ENCODE data around the gene MTHFD1L. TPM values are rescaled to one million over a fixed set of nuclear protein-coding genes. Genes with fewer than 3 reads are reported as not detected.

MTHFD1L gene
- total and polyA plus RNA-seq, 2 of the 4 experiments (the other 2 are of a cell fraction), result 43.5 to 53.2 TPM

GRCh38 chr6:151060096-151060765 is 194.7 kb downstream of the MTHFD1L start:
- Histone ChIP-seq H2BK20ac (ENCODE audit: low read depth, low read length) (peak overlapping the region; percentile 86), H2AK9ac (replicated peaks; ENCODE audit: low read depth, low read length, poor library complexity) (no peak overlapping the region), H3K9me1 (ENCODE audit: insufficient read depth, low read length) (peaks cover 24% of the 10 kb centered on the region), H2AK5ac (ENCODE audit: low read depth, low read length) (peak overlapping the region; percentile 97), H3K9ac (ENCODE audit: low read depth, low read length) (no peak overlapping the region), H3K4ac (ENCODE audit: low read depth, low read length) (peak overlapping the region; percentile 84), H4K91ac (ENCODE audit: insufficient read depth, low read depth, low read length) (peak overlapping the region; percentile 53), H3K27ac (ENCODE audit: insufficient read depth, low read length) (peak overlapping the region; percentile 77), H3K36me3 (ENCODE audit: control insufficient read depth, insufficient read depth, low read length) (peaks cover 23% of the 10 kb centered on the region), H3K9me3 (ENCODE audit: control insufficient read depth, insufficient read depth, low read length) (no peaks in the 10 kb centered on the region), H2BK5ac (ENCODE audit: low read depth, low read length, poor library complexity, severe bottlenecking) (peak overlapping the region; percentile 75), H3K23ac (ENCODE audit: low read depth, low read length) (peak overlapping the region; percentile 32), H2AFZ (replicated peaks; ENCODE audit: low read length, poor library complexity) (no peak overlapping the region), H2BK120ac (ENCODE audit: low read depth, low read length) (peak overlapping the region; percentile 62), H3K14ac (replicated peaks; ENCODE audit: low read depth, low read length) (peak overlapping the region; percentile 63), H3K4me3 (ENCODE audit: insufficient read depth, low read depth, low read length) (no peak overlapping the region), H2BK15ac (ENCODE audit: low read depth, low read length) (peak overlapping the region; percentile 62; the same call in 2 of the 3 replicates), H3K18ac (ENCODE audit: low read depth, low read length) (peak overlapping the region; percentile 79), H4K8ac (ENCODE audit: low read depth in 2 of 2, low read length in 2 of 2) (peak overlapping the region; percentile 63 to 64), H3K56ac (ENCODE audit: extremely low read depth, insufficient read depth, low read length) (peak overlapping the region; percentile 22; the same call in 1 of the 2 replicates), H3K4me1 (ENCODE audit: control insufficient read depth, insufficient read depth, low read length) (peaks cover 11% of the 10 kb centered on the region), H3K27me3 (ENCODE audit: control insufficient read depth, insufficient read depth, low read length) (no peaks in the 10 kb centered on the region), H3K4me2 (ENCODE audit: low read depth, low read length) (peak overlapping the region; percentile 18; the same call in 1 of the 2 replicates), H4K5ac (ENCODE audit: low read depth, low read length) (peak overlapping the region; percentile 65), H4K20me1 (ENCODE audit: insufficient read depth, low read length) (0 out of 2 replicates have a peak, but pooled peaks cover 7% of the 10 kb centered on the region), H3K79me1 (ENCODE audit: low read depth in 1 of 2, low read length in 2 of 2) (peaks cover 26 to 56% of the 10 kb centered on the region in 2 experiments)
- in situ Hi-C loops (cut with MboI; ENCODE audit: low sequenced_read_pairs) (loop anchor here (25.0 kb wide), 1 partner anchor 1223 kb away; no protein-coding TSS in a partner anchor), intact Hi-C loops (cut with micrococcal nuclease) (loop anchor here (10.0 kb wide), 1 partner anchor 165 kb away; no protein-coding TSS in a partner anchor), dilution Hi-C loops (cut with HindIII; ENCODE audit: low sequenced_read_pairs, unreplicated experiment) (no loop called here)
- peak; percentile 44; the same call in 1 of the 2 replicates for TF ChIP-seq BHLHE40 (IDR thresholded peaks at IDR 0.05; ENCODE audit: low read depth, low read length)
- TF ChIP-seq MAZ (IDR thresholded peaks at IDR 0.05; ENCODE audit: borderline replicate concordance, low read depth, low read length), result no peak
- TF ChIP-seq CEBPB (IDR thresholded peaks at IDR 0.05; ENCODE audit: low read depth, low read length), result peak; percentile 60
- no peak for TF ChIP-seq SMC3 (IDR thresholded peaks at IDR 0.05; ENCODE audit: low read depth, low read length)
- TF ChIP-seq NFE2L2 (IDR thresholded peaks at IDR 0.05; ENCODE audit: low read depth, low read length), result no peak
- peak; percentile 33 for TF ChIP-seq RCOR1 (IDR thresholded peaks at IDR 0.05; ENCODE audit: insufficient replicate concordance, low read length)
- no peak for TF ChIP-seq CHD1 (IDR thresholded peaks at IDR 0.05; ENCODE audit: low read depth, low read length)
- TF ChIP-seq MAFK (IDR thresholded peaks at IDR 0.05; ENCODE audit: low read depth, low read length), result no peak
- no peak for TF ChIP-seq RAD21 (IDR thresholded peaks at IDR 0.05; ENCODE audit: low read length)
- peak; percentile 92 for TF ChIP-seq FOS (IDR thresholded peaks at IDR 0.05; ENCODE audit: low read depth, low read length)
- no peak for TF ChIP-seq CTCF (conservative IDR thresholded peaks at IDR 0.05; ENCODE audit: low read depth, low read length)
- BruUV-seq (replicated peaks), result no TSS peak
- POLR2A ChIA-PET (ENCODE audit: unreplicated experiment), result no interaction called here
- CTCF ChIA-PET, result no interaction called here
- ATAC-seq (ENCODE audit: low read depth) (peak; percentile 89), DNase-seq (peak; percentile 96)
- 76% methylated on average over 5 of the region's 8 CpGs; no CpG with 5 or more reads in 1 of the 2 experiments for WGBS, 2 experiments (ENCODE audit: extremely low coverage in 2 of 2, insufficient read length in 1 of 2)
